Cerebellar nuclear complex (tissue), 1 donor: ENCODE results near the gene PHF20.
"Not testable (repeated sequence)": the region's sequence is repeated elsewhere in the genome, so short reads cannot be mapped to it uniquely, and the experiment has no call there.

Experiments
- DNase-seq, 2 experiments: peaks; one replicate each; lab custom pipeline; 2025; lab: John Stamatoyannopoulos, UW

Gene PHF20

GRCh38 chr20:35975576-35976373 lies 204.0 kb downstream of the PHF20 start:
- no peak for DNase-seq

- no peak for DNase-seq
Observed at GRCh38 chr20:35978041-35978513, 206.3 kb downstream of the PHF20 start.

- DNase-seq: no peak
Observed at GRCh38 chr20:35979544-35979943, 207.7 kb downstream of the PHF20 start.

GRCh38 chr20:35981969-35982368 lies 210.2 kb downstream of the PHF20 start:
- no peak for DNase-seq

- DNase-seq: no peak
Observed at GRCh38 chr20:35984382-35984781, 212.6 kb downstream of the PHF20 start.

GRCh38 chr20:35985806-35986205 lies 214.0 kb downstream of the PHF20 start:
- DNase-seq: no peak

- DNase-seq: no peak
Observed at GRCh38 chr20:35988910-35989463, 217.2 kb downstream of the PHF20 start.

- no peak for DNase-seq
Observed at GRCh38 chr20:35991142-35991771, 219.4 kb downstream of the PHF20 start.

- DNase-seq: peak in 1 of 2 experiments; percentile 55
Observed at GRCh38 chr20:35992713-35993335, 221.0 kb downstream of the PHF20 start.

GRCh38 chr20:35994994-35995453 lies 223.2 kb downstream of the PHF20 start:
- peak in 1 of 2 experiments; percentile 16 for DNase-seq

- DNase-seq: not testable (repeated sequence)
Observed at GRCh38 chr20:35996492-35996891, 224.7 kb downstream of the PHF20 start.
